NOMO-1 treated with DMSO at 0.1 percent for 48 hours (cell line): Measurements from ENCODE around the gene PAPPA2.
"Not testable (repeated sequence)": the region's sequence is repeated elsewhere in the genome, so short reads cannot be mapped to it uniquely, and the experiment has no call there.

Experiments
- DNase-seq: peaks from one replicate; lab custom pipeline; 2025; ENCODE audit not compliant: unreplicated experiment; lab: John Stamatoyannopoulos, UW

PAPPA2 gene, protein sequence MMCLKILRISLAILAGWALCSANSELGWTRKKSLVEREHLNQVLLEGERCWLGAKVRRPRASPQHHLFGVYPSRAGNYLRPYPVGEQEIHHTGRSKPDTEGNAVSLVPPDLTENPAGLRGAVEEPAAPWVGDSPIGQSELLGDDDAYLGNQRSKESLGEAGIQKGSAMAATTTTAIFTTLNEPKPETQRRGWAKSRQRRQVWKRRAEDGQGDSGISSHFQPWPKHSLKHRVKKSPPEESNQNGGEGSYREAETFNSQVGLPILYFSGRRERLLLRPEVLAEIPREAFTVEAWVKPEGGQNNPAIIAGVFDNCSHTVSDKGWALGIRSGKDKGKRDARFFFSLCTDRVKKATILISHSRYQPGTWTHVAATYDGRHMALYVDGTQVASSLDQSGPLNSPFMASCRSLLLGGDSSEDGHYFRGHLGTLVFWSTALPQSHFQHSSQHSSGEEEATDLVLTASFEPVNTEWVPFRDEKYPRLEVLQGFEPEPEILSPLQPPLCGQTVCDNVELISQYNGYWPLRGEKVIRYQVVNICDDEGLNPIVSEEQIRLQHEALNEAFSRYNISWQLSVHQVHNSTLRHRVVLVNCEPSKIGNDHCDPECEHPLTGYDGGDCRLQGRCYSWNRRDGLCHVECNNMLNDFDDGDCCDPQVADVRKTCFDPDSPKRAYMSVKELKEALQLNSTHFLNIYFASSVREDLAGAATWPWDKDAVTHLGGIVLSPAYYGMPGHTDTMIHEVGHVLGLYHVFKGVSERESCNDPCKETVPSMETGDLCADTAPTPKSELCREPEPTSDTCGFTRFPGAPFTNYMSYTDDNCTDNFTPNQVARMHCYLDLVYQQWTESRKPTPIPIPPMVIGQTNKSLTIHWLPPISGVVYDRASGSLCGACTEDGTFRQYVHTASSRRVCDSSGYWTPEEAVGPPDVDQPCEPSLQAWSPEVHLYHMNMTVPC (N-terminal part only)

DNA sequence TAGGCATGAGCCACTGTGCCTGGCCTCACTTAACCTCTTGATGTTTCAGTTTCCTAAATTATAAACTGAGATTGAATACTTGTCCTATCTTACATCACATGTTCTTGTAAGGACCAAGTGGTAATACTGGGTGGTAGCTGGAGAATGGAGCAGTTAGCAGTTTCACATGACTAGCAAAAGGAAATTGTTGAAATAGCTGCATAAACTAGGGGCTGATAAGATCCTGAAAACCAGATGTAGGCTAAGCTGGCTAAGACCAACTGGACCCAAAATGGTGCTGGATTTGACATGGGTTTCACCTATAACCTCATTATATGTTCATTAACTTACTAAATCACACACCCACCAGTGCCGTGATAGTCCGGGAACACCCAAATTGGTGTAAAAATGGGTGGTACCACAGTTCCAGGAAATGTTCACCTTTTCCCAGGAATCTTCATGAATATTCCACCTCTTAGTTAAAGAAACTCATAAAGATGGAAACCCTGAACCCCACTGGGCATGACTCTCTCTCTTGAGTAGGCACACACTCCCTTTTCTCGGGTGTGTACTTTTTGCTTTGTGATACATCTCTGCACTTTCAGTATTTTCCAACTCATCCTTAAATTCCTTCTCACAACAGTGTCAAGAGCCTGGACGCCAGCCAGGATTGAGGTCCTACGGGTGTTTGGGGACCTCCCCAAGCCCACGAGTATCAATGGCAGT, at the start of gene PAPPA2:
TSS of gene PAPPA2 (plus strand) at position 502 of the 705 bp plus-strand sequence. CDS start 93,148 bp downstream, outside the sequence.
- no peak for DNase-seq

DNA sequence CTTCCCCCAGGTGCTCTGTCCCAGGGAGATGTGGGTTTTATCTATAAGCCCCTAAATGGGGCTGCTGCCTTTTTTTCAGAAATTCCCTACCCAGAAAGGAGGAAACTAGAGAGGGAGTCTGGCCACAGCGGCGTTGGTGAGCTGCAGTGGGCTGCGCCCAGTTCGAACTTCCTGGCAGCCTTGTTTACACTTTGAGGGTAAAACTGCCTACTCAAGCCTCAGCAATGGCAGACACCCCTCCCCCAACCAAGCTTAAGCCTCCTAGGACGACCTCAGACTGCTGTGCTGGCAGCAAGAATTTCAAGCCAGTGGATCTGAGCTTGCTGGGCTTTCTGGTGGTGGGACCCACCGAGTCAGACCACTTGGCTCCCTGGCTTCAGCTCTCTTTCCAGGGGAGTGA, 46.2 kb upstream of the PAPPA2 start:
- DNase-seq = no peak

DNA sequence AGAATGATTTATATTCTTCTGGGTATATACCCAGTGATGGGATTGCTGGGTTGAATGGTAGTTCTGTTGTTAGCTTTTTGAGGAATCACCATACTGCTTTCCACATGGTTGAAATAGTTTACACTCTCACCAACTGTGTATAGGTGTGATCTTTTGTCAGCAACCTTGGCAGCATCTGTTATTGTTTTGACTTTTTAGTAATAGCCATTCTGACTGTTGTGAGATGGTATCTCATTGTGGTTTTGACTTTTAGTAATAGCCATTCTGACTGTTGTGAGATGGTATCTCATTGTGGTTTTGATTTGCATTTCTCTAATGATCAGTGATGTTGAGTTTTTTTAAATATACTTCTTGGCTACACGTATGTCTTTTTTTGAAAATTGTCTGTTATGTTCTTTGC, 43.4 kb upstream of the PAPPA2 start:
- not testable (repeated sequence) for DNase-seq

DNA sequence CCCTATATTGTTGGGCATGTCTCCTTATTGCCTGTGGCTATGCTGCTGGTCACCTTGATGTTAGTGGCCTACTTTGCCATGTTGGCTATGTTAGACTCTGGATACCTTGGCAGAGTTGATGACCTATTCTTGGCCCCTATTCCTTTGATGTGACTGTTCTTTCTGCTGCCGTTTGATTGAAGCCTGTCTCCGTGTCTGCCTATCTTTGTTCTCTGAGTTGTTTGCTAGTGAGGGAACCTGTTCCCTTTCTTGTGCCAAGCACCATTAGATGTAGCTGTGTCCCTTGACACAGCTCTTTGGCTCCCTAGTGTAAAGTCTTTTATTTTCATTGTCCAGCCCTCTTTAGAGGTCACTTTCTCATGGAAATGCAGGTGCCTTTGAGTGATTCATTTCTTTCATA, 28.7 kb upstream of the PAPPA2 start:
- no peak for DNase-seq

DNA sequence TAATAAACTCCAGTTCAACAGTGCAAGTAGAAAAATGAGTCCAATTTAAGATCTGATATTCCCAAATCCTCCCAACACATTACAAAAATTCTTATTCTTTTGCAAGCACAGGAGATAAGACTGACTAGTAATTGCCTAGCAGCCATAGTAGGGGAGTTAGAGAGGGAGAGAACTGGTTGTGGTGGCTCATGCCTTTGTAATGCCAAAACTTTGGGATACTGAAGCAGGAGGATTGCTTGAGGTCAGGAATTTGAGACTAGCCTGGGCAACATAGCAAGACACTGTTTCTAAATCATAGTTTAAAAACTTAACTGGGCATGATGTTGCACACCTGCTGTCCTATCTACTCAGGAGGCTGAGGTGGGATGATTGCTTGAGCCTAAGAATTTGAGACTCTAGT, 26.7 kb upstream of the PAPPA2 start:
- DNase-seq = no peak

DNA sequence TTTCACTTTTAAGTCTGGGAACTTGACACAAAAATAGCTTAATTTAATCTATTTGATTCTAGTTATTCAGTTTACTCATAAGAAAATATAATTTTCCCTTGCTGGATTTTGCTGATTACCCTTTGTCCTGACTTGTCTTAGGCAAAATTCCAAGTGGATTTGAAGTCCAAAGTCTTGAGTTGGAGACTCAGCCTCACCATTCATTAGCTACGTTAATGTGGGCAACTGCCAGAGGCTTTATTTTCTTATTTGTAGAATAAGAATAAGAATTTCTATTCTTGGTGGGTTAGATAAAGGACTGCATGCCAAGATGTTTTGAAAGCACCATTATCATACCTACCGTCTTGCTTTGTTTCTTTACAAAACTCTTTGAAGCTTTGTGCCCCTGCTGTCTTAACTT, 22.8 kb upstream of the PAPPA2 start:
- no peak for DNase-seq

DNA sequence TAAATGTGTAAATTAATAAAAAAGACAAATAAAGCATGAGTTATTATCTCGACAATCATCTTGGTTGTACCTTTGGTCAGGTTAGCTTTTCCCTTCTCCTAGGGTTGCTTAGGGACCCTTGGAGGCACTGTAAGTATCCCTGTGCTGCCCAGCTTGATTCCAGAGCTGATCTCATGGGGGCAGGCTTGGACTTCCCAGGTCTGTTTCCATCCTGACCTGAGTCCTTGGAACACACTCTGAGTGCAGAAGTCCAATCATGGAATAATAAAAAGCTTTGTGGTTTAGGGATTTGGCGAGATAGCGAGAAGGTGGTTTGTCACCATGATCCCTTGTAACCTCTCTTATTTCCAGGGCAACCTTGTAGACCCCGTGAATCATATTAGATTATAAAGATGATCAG, 18.7 kb upstream of the PAPPA2 start:
- no peak for DNase-seq

DNA sequence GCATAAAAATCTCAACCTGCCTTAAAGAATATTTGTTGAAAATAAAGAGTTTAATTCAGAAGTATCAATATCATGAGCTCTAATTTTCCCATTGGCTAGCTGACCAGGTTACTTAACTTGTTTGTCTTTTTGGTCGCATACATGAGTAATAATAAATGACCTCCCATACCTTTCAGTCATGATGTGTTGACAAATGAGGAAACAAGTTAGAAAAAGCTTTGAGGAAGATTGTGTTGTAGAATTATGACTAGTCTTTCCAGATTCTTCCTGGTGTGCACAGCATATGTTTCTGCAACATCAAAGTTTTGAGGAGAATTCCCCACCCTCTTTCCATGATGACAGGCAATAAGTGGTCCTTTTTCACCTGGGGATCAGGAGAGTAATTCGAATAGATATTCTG, 17.6 kb upstream of the PAPPA2 start:
- DNase-seq = no peak

DNA sequence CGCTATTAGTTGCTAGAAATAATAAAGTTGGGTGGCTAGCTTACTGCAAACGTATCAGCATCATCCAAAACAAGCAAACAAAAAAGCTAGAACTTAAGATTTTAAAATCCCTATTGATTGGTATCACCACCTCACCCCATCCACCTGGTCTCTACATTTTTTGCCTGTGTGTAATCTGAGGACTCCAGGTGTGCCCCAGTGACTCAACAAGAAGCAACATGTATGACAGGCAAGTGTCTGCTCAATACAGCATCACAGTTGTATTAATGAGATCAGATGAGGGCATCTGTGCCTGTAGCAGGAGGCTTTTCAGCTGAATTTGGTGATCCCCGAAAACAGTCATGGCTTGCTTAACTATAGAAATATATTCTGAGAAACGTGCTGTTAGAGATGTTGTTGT, 14.6 kb upstream of the PAPPA2 start:
- no peak for DNase-seq

DNA sequence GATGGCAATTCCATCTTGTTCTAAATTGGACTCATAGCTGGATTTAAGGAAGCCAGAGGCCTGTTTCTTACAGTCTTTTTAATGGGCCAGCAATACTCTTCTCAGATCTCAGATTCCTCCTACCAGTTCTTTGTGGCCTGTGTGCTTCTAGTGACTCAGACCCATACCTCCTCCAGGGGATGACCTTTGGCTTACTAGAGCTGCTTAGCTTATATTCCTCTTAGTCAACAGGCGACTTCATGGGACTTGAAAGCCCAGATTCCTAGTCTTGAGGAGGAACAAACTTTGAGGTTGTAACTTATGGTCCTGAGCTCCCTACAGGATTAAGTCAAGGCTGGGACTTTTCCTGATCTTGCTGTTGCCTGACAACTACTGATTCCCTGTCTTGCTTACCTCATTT, 12.4 kb upstream of the PAPPA2 start:
- DNase-seq = no peak

DNA sequence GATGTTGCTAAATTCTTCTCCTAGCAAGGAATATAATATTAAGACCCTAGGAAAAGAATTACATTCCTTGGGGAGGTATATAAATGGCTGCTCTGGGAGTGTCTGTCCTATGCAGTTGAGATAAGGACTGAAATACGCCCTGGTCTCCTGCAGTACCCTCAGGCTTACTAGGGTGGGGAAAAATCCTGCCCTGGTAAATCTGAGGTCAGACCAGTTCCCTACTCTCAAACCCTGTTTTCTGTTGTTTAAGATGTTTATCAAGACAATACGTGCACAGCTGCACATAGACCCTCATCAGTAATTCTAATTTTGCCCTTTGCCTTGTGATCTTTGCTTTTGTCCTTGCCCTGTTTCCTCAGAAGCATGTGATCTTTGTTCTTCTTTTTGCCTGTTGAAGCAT, 11.2 kb upstream of the PAPPA2 start:
- DNase-seq = not testable (repeated sequence)

DNA sequence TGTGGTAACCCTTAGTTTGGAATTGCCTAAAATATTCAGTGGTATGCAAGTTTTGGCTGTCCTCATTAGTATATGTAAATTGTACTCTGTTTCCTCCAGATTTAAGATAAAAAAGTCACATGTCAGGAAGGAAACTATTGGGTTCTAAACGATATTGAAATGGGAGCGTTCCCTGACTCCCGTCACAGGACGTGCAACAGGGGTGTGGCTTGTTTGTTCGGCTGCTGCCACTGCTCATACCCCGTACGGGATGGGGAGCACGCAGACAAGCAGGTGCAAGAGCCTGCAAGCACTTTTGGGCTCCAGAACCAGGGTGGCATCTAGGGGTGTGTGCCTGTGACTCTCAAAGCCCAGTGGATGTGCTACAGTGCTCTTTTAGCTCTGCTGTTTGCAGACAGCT, 6.2 kb upstream of the PAPPA2 start:
- DNase-seq = no peak

DNA sequence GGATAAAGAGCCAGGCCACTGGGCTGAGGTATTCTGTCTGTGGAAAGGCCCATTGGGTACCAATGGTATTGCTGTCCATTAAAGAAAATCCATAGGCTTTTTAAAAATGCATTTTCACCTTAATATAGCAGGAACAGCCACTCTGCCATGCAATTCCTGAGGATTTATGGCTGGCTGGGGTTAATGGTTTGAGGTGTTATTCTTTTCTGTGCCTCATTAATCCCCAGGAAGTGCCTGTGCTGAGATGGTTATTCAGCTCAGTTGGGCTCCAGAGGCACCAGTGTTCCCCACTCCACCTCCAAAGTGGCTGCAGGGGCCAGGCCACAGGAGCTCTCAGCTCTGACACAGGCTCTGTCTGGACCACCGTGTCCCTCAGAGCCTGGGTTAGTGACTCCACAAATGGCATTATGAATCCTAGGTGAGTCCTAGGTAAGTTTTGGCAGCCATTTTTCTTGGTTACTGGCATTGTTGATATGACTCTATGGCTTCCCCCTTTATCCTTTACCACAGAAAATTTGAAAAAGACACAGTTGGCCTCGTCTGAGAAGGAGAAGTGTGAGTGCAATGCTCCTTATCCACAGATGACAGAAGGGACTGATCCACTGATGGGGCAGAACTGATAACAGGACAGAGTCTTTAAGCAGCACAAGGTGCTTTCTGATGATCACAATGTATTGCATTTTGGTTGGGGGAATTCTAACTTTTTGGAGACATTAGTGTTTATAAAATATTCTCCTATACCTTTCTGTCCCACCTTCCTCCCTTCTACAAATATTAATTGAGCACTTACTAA, 2.2 kb upstream of the PAPPA2 start:
- DNase-seq = no peak

DNA sequence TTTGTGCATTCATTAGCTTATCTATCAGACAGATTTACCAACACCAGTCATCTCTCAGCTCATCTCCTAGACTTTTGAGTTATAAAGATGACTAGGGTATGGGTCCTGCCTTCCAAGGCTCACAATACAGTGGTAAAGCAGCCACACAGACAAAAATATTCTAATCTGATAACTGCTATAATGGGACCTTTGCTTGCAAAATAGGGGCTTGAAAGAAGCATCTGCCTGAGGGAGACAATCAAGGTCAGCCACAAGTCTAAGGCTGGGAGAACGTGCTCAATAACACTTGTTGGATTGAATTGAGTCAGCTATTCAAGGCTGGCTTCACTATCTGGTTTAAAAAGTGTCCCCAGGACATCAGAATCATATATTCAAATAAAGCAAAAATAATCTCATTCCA, 1.4 kb upstream of the PAPPA2 start:
- no peak for DNase-seq

DNA sequence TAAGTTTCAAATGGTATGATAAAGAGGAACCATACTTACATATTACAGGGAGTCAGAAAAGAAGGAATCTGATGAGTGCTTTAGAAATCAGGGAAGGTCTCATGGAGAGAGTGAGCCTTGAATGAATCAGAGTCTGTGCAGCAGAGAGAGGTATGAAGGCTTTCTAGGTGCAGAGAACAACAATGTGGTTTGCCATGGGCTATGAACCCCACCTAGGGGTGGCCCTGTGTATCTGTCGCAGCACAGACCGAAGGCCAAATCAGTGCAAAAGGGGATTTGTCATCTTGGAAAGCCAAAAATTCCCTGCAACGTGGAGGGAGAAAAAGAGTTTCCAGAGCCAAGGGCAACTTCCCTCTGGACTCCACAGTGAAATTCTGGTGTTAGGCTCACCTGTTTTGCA, 3.5 kb downstream of the PAPPA2 start:
- DNase-seq = no peak

DNA sequence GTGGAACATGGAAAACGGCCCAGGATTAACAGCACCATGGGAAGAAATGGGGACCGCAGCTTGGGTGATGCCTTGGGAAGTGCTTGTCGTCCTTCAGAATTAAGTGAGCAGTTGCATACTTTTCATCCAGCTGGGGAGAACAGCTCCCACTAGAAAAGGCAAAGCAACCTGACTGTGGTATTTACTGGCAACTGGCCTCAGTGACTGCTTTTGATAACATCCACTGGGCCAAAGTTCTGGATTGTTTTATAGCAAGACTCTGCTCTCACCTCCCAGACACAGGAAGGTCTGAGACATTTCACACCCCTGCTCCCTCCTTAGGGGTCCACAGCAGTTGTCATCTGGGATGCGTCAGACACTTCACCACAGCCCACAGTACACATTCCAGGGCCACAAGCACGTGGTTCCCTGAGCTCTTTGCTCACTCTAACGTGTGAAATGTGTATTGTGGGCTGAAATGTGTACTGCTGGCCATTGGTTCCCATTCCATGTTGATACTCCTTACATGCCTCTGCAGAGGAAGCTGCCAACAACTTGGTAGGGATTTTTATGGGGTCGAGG, 6.6 kb downstream of the PAPPA2 start:
- DNase-seq = no peak

DNA sequence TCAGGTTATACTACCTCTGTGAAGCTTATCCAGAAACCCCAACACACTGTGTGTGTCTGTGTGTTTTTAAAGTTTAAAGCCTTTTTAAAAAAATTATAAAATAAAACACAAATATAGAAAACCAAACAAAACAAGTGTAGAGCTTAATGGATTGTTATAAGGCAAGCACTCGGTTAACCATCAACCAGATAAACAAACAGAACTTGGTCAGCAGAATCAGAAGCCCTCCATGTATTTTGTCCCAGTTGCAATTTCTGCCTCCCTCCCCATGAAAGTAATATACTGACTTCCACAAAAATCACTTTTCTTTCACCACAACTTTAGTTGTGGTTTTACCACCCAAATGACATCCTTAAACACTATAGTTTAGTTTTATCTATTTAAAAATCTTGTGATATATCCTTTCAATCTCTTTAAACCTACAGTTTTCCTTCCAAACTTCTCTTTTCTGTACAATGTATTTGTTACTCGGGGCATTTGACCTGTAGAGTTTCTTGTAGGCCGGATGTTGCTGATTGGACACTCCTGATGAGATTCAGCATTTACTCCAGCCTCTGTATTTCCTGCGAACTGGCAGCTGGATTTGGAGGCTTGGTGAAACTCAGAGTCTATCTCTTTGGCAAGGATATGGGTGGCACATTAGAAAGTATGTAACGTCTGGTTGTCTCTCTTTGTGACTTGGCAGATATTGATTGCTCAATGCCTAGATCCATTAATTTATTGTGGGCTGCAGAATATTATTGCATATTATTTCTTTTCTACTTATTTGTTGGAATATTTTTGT, 8.6 kb downstream of the PAPPA2 start:
- DNase-seq = no peak

DNA sequence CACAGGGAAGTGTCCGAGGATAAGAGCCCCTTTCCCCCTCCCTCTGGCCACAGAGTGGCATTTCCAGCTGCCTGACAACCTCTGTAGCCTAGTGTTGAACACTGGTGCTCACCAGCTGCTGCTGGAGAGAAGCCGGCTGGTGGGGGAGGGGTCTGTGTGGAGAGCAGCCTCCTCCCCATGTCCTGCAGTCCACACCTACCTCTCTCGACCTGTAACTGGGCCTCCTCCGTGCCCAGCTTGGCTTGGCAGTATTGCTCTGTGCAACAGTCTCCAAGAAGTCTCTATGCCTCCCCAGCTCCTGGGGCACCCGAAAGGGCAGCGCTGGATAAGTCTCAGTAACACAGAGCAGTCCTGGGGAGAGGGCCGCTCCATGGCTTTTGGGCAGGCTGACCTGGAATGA, 17.0 kb downstream of the PAPPA2 start:
- DNase-seq = no peak

DNA sequence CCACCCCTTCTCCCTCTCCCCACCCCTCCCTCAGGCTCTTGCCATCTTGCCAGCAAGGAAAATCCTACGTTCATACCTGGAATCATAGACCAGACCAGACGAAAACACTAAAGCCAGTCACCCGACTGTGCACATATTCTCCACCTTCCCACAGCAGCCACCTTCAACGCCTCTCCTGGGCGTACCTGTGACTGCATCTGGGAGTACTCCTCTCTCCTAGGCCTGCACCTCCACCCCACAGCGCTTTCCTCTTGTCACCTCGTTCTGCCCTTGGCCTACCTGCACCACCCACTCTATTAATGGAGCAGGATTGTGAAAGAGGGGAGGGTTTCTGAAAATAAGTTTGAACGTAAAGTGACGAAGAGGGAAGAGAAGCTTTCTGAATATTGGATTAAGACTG, 17.8 kb downstream of the PAPPA2 start:
- no peak for DNase-seq

DNA sequence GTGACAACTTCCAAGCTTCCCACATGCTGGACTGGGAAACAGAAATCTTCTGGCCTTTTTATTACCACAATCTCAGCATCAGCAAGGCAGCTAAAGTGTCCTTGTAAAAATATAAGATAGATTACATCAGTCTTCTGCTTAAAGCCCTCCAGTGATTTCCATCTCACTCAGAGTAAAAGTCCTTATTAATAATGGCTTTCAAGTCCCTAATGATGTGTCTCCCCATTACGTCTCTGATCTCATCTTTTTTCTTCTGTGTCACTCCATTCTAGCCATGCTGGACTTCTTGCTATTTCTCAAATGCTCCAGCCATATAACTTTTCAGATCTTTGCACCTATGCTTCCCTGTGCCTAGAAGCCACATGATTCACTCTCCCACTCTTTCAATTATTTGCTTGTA, 22.1 kb downstream of the PAPPA2 start:
- DNase-seq = no peak
